ENCODE measurements around the gene NPW. TPM values are rescaled to one million over a fixed set of nuclear protein-coding genes. Genes with fewer than 3 reads are reported as not detected.

The NPW gene
- total and polyA plus RNA-seq, 12 donors, result 0.39 to 0.54 TPM; not detected in 10

DNA sequence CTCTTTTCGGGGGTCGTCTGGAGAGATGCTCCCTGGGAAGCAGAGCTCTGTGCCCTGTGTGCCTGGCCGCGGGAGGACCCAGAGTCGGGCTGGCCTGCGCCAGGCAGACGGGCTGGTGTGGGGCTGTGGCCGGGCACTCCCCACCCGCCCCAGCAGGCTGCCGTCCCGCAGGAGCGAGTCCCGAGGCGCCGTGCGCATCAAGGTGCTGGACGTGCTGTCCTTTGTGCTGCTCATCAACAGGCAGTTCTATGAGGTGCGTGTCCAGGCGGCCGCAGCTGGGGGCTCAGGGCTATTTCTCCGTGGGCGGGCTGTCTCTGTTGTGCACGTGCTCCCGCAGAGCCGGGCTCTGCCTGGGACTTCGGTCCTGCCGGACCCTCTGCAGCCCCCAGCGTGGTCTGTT lies 43.2 kb downstream of the NPW start:
- DNase-seq (no peak), ATAC-seq (no peak)
- Histone ChIP-seq H3K27me3 (no peaks in the 10 kb centered on the region), H3K4me1 (no peaks in the 10 kb centered on the region), H3K36me3 (peaks cover 0 to 96% (median 58%) of the 10 kb centered on the region in 9 donors), H3K9me3 (no peaks in the 10 kb centered on the region), H3K27ac (no peak overlapping the region), H3K4me3 (no peak overlapping the region)
- TF ChIP-seq, protein P1, sequence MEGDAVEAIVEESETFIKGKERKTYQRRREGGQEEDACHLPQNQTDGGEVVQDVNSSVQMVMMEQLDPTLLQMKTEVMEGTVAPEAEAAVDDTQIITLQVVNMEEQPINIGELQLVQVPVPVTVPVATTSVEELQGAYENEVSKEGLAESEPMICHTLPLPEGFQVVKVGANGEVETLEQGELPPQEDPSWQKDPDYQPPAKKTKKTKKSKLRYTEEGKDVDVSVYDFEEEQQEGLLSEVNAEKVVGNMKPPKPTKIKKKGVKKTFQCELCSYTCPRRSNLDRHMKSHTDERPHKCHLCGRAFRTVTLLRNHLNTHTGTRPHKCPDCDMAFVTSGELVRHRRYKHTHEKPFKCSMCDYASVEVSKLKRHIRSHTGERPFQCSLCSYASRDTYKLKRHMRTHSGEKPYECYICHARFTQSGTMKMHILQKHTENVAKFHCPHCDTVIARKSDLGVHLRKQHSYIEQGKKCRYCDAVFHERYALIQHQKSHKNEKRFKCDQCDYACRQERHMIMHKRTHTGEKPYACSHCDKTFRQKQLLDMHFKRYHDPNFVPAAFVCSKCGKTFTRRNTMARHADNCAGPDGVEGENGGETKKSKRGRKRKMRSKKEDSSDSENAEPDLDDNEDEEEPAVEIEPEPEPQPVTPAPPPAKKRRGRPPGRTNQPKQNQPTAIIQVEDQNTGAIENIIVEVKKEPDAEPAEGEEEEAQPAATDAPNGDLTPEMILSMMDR (IDR thresholded peaks at IDR 0.05), result no peak
- intact Hi-C loops (cut with DNase I), result loop anchor here in 1 of 10 donors (10.0 kb wide), 1 partner anchor 48 kb away; the partner anchor contains the start of gene NPW
- WGBS, 2 donors, result 94 to 95% methylated on average over 28 of the region's 28 CpGs

DNA sequence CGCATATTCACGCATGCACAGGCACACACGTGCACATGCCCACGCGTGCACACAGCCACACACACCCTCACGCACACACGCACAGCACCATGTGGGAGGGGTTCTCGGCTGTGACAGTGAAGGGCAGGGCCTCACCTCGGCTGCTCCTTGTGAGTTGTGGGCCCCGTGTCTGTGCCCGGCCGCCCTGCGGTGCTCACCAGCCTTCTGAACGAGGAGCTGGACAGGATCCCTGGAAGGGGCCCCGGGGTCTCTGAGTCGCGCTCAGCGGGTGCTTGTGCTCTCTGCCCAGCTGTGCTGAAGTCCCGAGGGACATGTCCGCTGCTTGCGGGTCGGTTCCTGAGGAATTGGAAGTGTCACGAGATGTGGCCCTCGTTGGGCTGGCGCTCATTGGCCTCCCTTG lies 44.3 kb downstream of the NPW start:
- 87 to 89% methylated on average over 25 of the region's 25 CpGs for WGBS, 2 donors
- Histone ChIP-seq H3K27ac (no peak overlapping the region), H3K4me3 (no peak overlapping the region), H3K36me3 (peaks cover 0 to 97% (median 53%) of the 10 kb centered on the region in 9 donors), H3K27me3 (no peaks in the 10 kb centered on the region), H3K9me3 (no peaks in the 10 kb centered on the region), H3K4me1 (no peaks in the 10 kb centered on the region)
- intact Hi-C loops (cut with DNase I), result loop anchor here in 1 of 10 donors (10.0 kb wide), 1 partner anchor 49 kb away; the partner anchor contains the start of gene NPW
- ATAC-seq, result no peak
- TF ChIP-seq, protein P1 (IDR thresholded peaks at IDR 0.05), result no peak
- no peak for DNase-seq

DNA sequence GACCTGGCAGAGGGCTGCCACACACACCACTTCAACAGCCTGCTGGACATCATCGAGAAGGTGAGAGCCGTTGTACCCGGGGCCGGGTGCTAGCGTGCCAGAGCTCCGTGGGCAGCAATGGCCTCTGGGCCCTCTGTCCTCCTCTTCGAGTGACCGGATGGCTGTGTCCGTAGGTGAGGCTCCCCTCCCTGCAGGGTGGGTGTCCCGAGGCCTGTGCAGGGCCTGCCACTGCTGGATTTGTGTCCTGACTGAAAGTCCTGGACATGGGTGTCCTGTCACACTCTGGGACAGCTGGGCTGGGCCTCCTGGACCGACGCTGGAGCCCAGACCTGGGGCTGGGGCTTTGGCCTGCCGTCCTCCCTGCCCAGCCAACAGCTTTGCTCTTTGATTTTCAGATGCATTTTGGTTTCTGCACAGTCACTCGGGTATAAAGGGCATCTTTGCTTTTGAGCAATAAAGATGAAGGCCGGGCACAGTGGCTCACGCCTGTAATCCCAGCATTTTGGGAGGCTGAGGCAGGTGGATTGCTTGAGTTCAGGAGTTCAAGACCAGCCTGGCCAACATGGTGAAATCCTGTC lies 44.9 kb downstream of the NPW start:
- WGBS, 2 donors, result 94 to 96% methylated on average over 16 of the region's 16 CpGs
- Histone ChIP-seq H3K36me3 (peaks cover 0 to 98% (median 53%) of the 10 kb centered on the region in 9 donors), H3K4me3 (no peak overlapping the region), H3K27me3 (no peaks in the 10 kb centered on the region), H3K4me1 (no peaks in the 10 kb centered on the region), H3K9me3 (no peaks in the 10 kb centered on the region), H3K27ac (no peak overlapping the region)
- intact Hi-C loops (cut with DNase I), result loop anchor here in 1 of 10 donors (10.0 kb wide), 1 partner anchor 50 kb away; the partner anchor contains the start of gene NPW
- TF ChIP-seq, protein P1 (IDR thresholded peaks at IDR 0.05), result no peak
- DNase-seq (no peak), ATAC-seq (no peak)

DNA sequence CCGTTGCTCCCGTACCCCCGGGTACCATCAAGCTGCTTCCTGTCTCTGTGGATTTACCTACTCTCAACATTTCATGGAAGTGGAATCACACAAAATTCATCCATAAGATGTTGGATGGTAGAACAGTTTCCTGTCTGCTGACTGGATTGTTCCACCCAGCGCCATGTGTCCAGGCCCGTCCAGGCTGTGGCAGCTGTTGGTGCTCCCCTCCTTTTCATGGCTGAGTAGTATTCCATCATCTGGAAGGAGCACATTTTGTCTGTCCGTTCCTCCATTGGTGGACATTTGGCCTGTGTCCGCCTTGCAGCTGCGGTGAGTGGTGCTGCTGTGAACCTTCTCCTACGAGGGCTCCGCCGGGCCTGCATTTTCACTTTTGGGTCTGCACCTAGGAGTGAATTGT lies 46.6 kb downstream of the NPW start:
- 98 to 99% methylated on average over 11 of the region's 11 CpGs for WGBS, 2 donors

More for the DNA sequence above, 46.6 kb downstream of the NPW start:
- no peaks in the 10 kb centered on the region for H3K4me1 ChIP-seq
- H3K4me3 ChIP-seq, result no peak overlapping the region
- intact Hi-C loops (cut with DNase I), result loop anchor here in 1 of 10 donors (10.0 kb wide), 1 partner anchor 51 kb away; the partner anchor contains the start of gene NPW
- ATAC-seq, result no peak
- no peak overlapping the region for H3K27ac ChIP-seq
- H3K9me3 ChIP-seq, result no peaks in the 10 kb centered on the region
- H3K36me3 ChIP-seq, result peaks cover 0 to 98% (median 48%) of the 10 kb centered on the region in 9 donors
- TF ChIP-seq, protein P1 (IDR thresholded peaks at IDR 0.05), result no peak
- H3K27me3 ChIP-seq, result no peaks in the 10 kb centered on the region
- DNase-seq, result no peak

Other genes with a start within 250 kb of the NPW start
Only the 30 nearest of the 34 such genes appear.
- gene SPSB3, start 237.2 kb upstream of the NPW start, total RNA-seq, result 10 to 100 TPM; 25.1 to 52.4 (median 27.1) TPM
- gene SPSB3, start 237.2 kb upstream of the NPW start, polyA plus RNA-seq, result 10 to 100 TPM; 52.0 to 97.7 TPM
- 10 to 100 TPM; 24.1 to 35.3 (median 28.7) TPM for gene NUBP2, start 236.8 kb upstream of the NPW start, total RNA-seq
- 10 to 100 TPM; 40.5 to 74.1 TPM for gene NUBP2, start 236.8 kb upstream of the NPW start, polyA plus RNA-seq
- under 1 TPM in 4 of 10 donors, not detected in 6; 0.11 to 0.37 (median 0.13) TPM for gene IGFALS, start 226.1 kb upstream of the NPW start, total RNA-seq
- gene IGFALS, start 226.1 kb upstream of the NPW start, polyA plus RNA-seq, result under 1 TPM; 0.04 to 0.59 TPM
- gene HAGH, start 193.0 kb upstream of the NPW start, total RNA-seq, result 100 to 1,000 TPM; 115 to 179 (median 161) TPM
- gene HAGH, start 193.0 kb upstream of the NPW start, polyA plus RNA-seq, result 100 to 1,000 TPM; 146 to 172 TPM
- gene FAHD1, start 192.6 kb upstream of the NPW start, total RNA-seq, result 10 to 100 TPM; 16.2 to 47.6 (median 28.6) TPM
- gene FAHD1, start 192.6 kb upstream of the NPW start, polyA plus RNA-seq, result 10 to 100 TPM; 31.8 to 32.3 TPM
- not detected for gene MEIOB, start 147.6 kb upstream of the NPW start, total RNA-seq
- gene MEIOB, start 147.6 kb upstream of the NPW start, polyA plus RNA-seq, result not detected
- gene HS3ST6, start 101.4 kb upstream of the NPW start, total RNA-seq, result not detected
- under 1 TPM in 1 of 2 donors, not detected in 1; 0.03 TPM for gene HS3ST6, start 101.4 kb upstream of the NPW start, polyA plus RNA-seq
- 10 to 100 TPM; 24.6 to 53.7 (median 34.3) TPM for gene MSRB1, start 76.6 kb upstream of the NPW start, total RNA-seq
- gene MSRB1, start 76.6 kb upstream of the NPW start, polyA plus RNA-seq, result 10 to 100 TPM; 41.4 to 82.2 TPM
- 100 to 1,000 TPM; 173 to 282 (median 254) TPM for gene RPL3L, start 65.1 kb upstream of the NPW start, total RNA-seq
- gene RPL3L, start 65.1 kb upstream of the NPW start, polyA plus RNA-seq, result 100 to 1,000 TPM; 124 to 164 TPM
- gene NDUFB10, start 60.2 kb upstream of the NPW start, total RNA-seq, result 100 to 1,000 TPM; 375 to 755 (median 559) TPM
- gene NDUFB10, start 60.2 kb upstream of the NPW start, polyA plus RNA-seq, result 1,000 to 10,000 TPM in 1 of 2 donors, 100 to 1,000 TPM in 1; 824 to 1,046 TPM
- 1,000 to 10,000 TPM in 3 of 10 donors, 100 to 1,000 TPM in 7; 691 to 1,555 (median 813) TPM for gene RPS2, start 55.0 kb upstream of the NPW start, total RNA-seq
- 1,000 to 10,000 TPM; 1,955 to 3,593 TPM for gene RPS2, start 55.0 kb upstream of the NPW start, polyA plus RNA-seq
- not detected for gene RNF151, start 52.9 kb upstream of the NPW start, total RNA-seq
- not detected for gene RNF151, start 52.9 kb upstream of the NPW start, polyA plus RNA-seq
- 10 to 100 TPM; 18.5 to 26.7 (median 21.9) TPM for gene TBL3, start 47.7 kb upstream of the NPW start, total RNA-seq
- gene TBL3, start 47.7 kb upstream of the NPW start, polyA plus RNA-seq, result 10 to 100 TPM; 57.4 to 71.1 TPM
- not detected for gene NOXO1, start 38.3 kb upstream of the NPW start, total RNA-seq
- gene NOXO1, start 38.3 kb upstream of the NPW start, polyA plus RNA-seq, result under 1 TPM; 0.09 to 0.29 TPM
- gene GFER, start 35.6 kb upstream of the NPW start, total RNA-seq, result 10 to 100 TPM; 14.7 to 30.2 (median 24.5) TPM
- gene GFER, start 35.6 kb upstream of the NPW start, polyA plus RNA-seq, result 10 to 100 TPM; 37.5 to 65.6 TPM
- gene SYNGR3, start 29.8 kb upstream of the NPW start, total RNA-seq, result under 1 TPM in 8 of 10 donors, not detected in 2; 0.15 to 0.62 (median 0.28) TPM
- gene SYNGR3, start 29.8 kb upstream of the NPW start, polyA plus RNA-seq, result 1 to 10 TPM in 1 of 2 donors, under 1 TPM in 1; 0.51 to 2.5 TPM
- 10 to 100 TPM in 9 of 10 donors, 1 to 10 TPM in 1; 9.5 to 24.7 (median 14.2) TPM for gene ZNF598, start 10.0 kb upstream of the NPW start, total RNA-seq
- 10 to 100 TPM; 12.6 to 25.3 TPM for gene ZNF598, start 10.0 kb upstream of the NPW start, polyA plus RNA-seq
- gene NHERF2, start 7.1 kb downstream of the NPW start, total RNA-seq, result 100 to 1,000 TPM in 9 of 10 donors, 10 to 100 TPM in 1; 94.3 to 429 (median 146) TPM
- 100 to 1,000 TPM; 314 to 640 TPM for gene NHERF2, start 7.1 kb downstream of the NPW start, polyA plus RNA-seq
- 10 to 100 TPM in 8 of 10 donors, 1 to 10 TPM in 2; 9.8 to 24.9 (median 12.3) TPM for gene NTHL1, start 28.0 kb downstream of the NPW start, total RNA-seq
- 10 to 100 TPM; 16.1 to 51.9 TPM for gene NTHL1, start 28.0 kb downstream of the NPW start, polyA plus RNA-seq
- gene TSC2, start 28.2 kb downstream of the NPW start, total RNA-seq, result 10 to 100 TPM; 54.7 to 87.0 (median 71.5) TPM
- 10 to 100 TPM; 28.8 to 83.3 TPM for gene TSC2, start 28.2 kb downstream of the NPW start, polyA plus RNA-seq
- gene PKD1, start 116.1 kb downstream of the NPW start, total RNA-seq, result 100 to 1,000 TPM in 6 of 10 donors, 10 to 100 TPM in 4; 79.3 to 122 (median 104) TPM
- 100 to 1,000 TPM in 1 of 2 donors, 10 to 100 TPM in 1; 76.7 to 114 TPM for gene PKD1, start 116.1 kb downstream of the NPW start, polyA plus RNA-seq
- 1 to 10 TPM in 8 of 10 donors, under 1 TPM in 2; 0.74 to 4.3 (median 1.6) TPM for gene RAB26, start 128.8 kb downstream of the NPW start, total RNA-seq
- 1 to 10 TPM in 1 of 2 donors, under 1 TPM in 1; 0.26 to 6.4 TPM for gene RAB26, start 128.8 kb downstream of the NPW start, polyA plus RNA-seq
- gene TRAF7, start 136.0 kb downstream of the NPW start, total RNA-seq, result 10 to 100 TPM; 16.9 to 44.9 (median 23.8) TPM
- gene TRAF7, start 136.0 kb downstream of the NPW start, polyA plus RNA-seq, result 10 to 100 TPM; 14.6 to 28.2 TPM
- gene CASKIN1, start 176.8 kb downstream of the NPW start, total RNA-seq, result 1 to 10 TPM in 5 of 10 donors, under 1 TPM in 5; 0.24 to 6.0 (median 1.1) TPM
- gene CASKIN1, start 176.8 kb downstream of the NPW start, polyA plus RNA-seq, result 1 to 10 TPM in 1 of 2 donors, under 1 TPM in 1; 0.33 to 3.4 TPM
- gene MLST8, start 185.7 kb downstream of the NPW start, total RNA-seq, result 10 to 100 TPM; 19.3 to 28.8 (median 23.6) TPM
- 10 to 100 TPM; 38.8 to 43.1 TPM for gene MLST8, start 185.7 kb downstream of the NPW start, polyA plus RNA-seq
- gene BRICD5, start 191.1 kb downstream of the NPW start, total RNA-seq, result 10 to 100 TPM in 1 of 10 donors, 1 to 10 TPM in 9; 4.3 to 15.6 (median 7.2) TPM
- gene BRICD5, start 191.1 kb downstream of the NPW start, polyA plus RNA-seq, result 10 to 100 TPM; 14.7 to 31.7 TPM
- 10 to 100 TPM; 21.1 to 48.3 (median 25.7) TPM for gene PGP, start 195.1 kb downstream of the NPW start, total RNA-seq
- gene PGP, start 195.1 kb downstream of the NPW start, polyA plus RNA-seq, result 10 to 100 TPM; 31.3 to 33.1 TPM
- gene E4F1, start 203.8 kb downstream of the NPW start, total RNA-seq, result 10 to 100 TPM in 7 of 10 donors, 1 to 10 TPM in 3; 8.4 to 16.3 (median 10.7) TPM
- 10 to 100 TPM; 22.0 to 34.8 TPM for gene E4F1, start 203.8 kb downstream of the NPW start, polyA plus RNA-seq
- under 1 TPM in 9 of 10 donors, not detected in 1; 0.15 to 0.44 (median 0.30) TPM for gene DNASE1L2, start 216.7 kb downstream of the NPW start, total RNA-seq
- gene DNASE1L2, start 216.7 kb downstream of the NPW start, polyA plus RNA-seq, result 1 to 10 TPM in 1 of 2 donors, under 1 TPM in 1; 0.49 to 1.2 TPM
- 100 to 1,000 TPM; 118 to 243 (median 153) TPM for gene ECI1, start 231.8 kb downstream of the NPW start, total RNA-seq
- 100 to 1,000 TPM; 256 to 491 TPM for gene ECI1, start 231.8 kb downstream of the NPW start, polyA plus RNA-seq